ENCODE measurements around the gene CSTA. TPM values are rescaled to one million over a fixed set of nuclear protein-coding genes. Genes with fewer than 3 reads are reported as not detected.

The CSTA gene
- total and polyA plus RNA-seq, 2 of the 8 experiments (the other 6 are each of a cell fraction or from before 2014, with no cell fraction given): not detected

- Histone ChIP-seq H3K36me3 (ENCODE audit: control insufficient read depth in 2 of 4, insufficient read depth in 4 of 4, low read length in 3 of 4) (peaks cover 0 to 7% (median 0%) of the 10 kb centered on the region in 4 experiments; a peak in 3 of 8 replicates), H3K23me2 (ENCODE audit: low read depth, low read length) (peaks cover 4% of the 10 kb centered on the region), H3K9me3 (ENCODE audit: insufficient read depth in 2 of 2, low read depth in 1 of 2, low read length in 1 of 2) (no peaks in the 10 kb centered on the region), H3K23ac (ENCODE audit: insufficient read length) (no peak overlapping the region), H4K5ac (ENCODE audit: insufficient read length, low read depth, low read length) (no peak overlapping the region), H2BK12ac (ENCODE audit: low read depth, low read length) (no peak overlapping the region), H3K79me1 (ENCODE audit: low read depth, low read length) (peaks cover 2% of the 10 kb centered on the region; the same call in 1 of the 2 replicates), H2BK15ac (ENCODE audit: low read length) (no peak overlapping the region), H3K9ac (replicated peaks in 1 of 4; ENCODE audit: extremely low read depth in 1 of 4, low read depth in 3 of 4, low read length in 3 of 4) (no peak overlapping the region), H3K56ac (replicated peaks; ENCODE audit: insufficient read length, low read depth, low read length) (no peak overlapping the region), H2BK20ac (ENCODE audit: low read length) (no peak overlapping the region), H3K4me1 (replicated peaks in 1 of 4; ENCODE audit: control insufficient read depth in 3 of 4, insufficient read depth in 4 of 4, low read length in 3 of 4) (peaks cover 0 to 3% (median 0%) of the 10 kb centered on the region in 4 experiments; a peak in 1 of 7 replicates), H2AFZ (ENCODE audit: low read length) (no peak overlapping the region), H3K27me3 (replicated peaks in 1 of 4; ENCODE audit: control insufficient read depth in 3 of 4, extremely low read depth in 1 of 4, insufficient read depth in 3 of 4, low read length in 3 of 4) (no peaks in the 10 kb centered on the region), H2BK5ac (ENCODE audit: low read depth, low read length) (no peak overlapping the region), H2AK5ac (ENCODE audit: low read depth, low read length) (no peak overlapping the region), H4K8ac (ENCODE audit: extremely low read depth, insufficient read depth, low read length) (no peak overlapping the region), H3K14ac (ENCODE audit: insufficient read length) (no peak overlapping the region), H4K20me1 (replicated peaks in 1 of 2; ENCODE audit: control insufficient read depth in 1 of 2, insufficient read depth in 2 of 2, low read length in 2 of 2) (peaks cover 0 to 2% of the 10 kb centered on the region in 2 experiments), H4K91ac (replicated peaks; ENCODE audit: insufficient read length, low read length) (no peak overlapping the region), H3K4me2 (ENCODE audit: insufficient read depth in 1 of 2, low read depth in 2 of 2, low read length in 2 of 2) (no peak overlapping the region), H2BK120ac (replicated peaks; ENCODE audit: low read depth, low read length) (no peak overlapping the region), H3K18ac (ENCODE audit: extremely low read depth, low read length) (no peak overlapping the region), H3K4me3 (ENCODE audit: extremely low read depth in 1 of 4, insufficient read depth in 2 of 4, low read depth in 3 of 4, low read length in 4 of 4) (no peak overlapping the region), H3K4ac (replicated peaks; ENCODE audit: insufficient read length, low read depth, low read length) (no peak overlapping the region), H3K27ac (ENCODE audit: low read depth, low read length) (no peak overlapping the region), H3K79me2 (ENCODE audit: control insufficient read depth in 1 of 2, insufficient read depth in 2 of 2, low read length in 2 of 2) (peaks cover 0 to 35% of the 10 kb centered on the region in 2 experiments; a peak in 2 of 4 replicates)
- FAIRE-seq (no peak), DNase-seq (ENCODE audit: low read depth in 1 of 2, low spot score in 2 of 2) (no peak)
- POLR2A ChIA-PET (ENCODE audit: partially characterized antibody): no interaction called here
- CTCF ChIA-PET (ENCODE audit: partially characterized antibody): interaction anchor here (1.1 to 6.0 kb wide), 3 partner anchors 284 to 843 kb away, joined by 4 to 44 read pairs (median 6); partner anchors contain the start of gene PARP14
- TF ChIP-seq CTCF (IDR thresholded peaks at IDR 0.05; ENCODE audit: control extremely low read depth in 1 of 3, insufficient read depth in 1 of 3, low read depth in 1 of 3, low read length in 3 of 3) (no peak), RFX5 (IDR thresholded peaks at IDR 0.05; ENCODE audit: borderline replicate concordance, low read depth, low read length) (no peak), BRCA1 (IDR thresholded peaks at IDR 0.05; ENCODE audit: low read depth, low read length) (no peak), KDM5A (IDR thresholded peaks at IDR 0.05; ENCODE audit: low read length) (no peak), USF2 (IDR thresholded peaks at IDR 0.05; ENCODE audit: low read length) (no peak), TAF7 (optimal IDR thresholded peaks at IDR 0.05; ENCODE audit: borderline replicate concordance, low read depth, low read length) (no peak), NANOG (IDR thresholded peaks at IDR 0.05; ENCODE audit: insufficient read depth, low read depth, low read length, poor library complexity, severe bottlenecking) (no peak), CBX5 (IDR thresholded peaks at IDR 0.05; ENCODE audit: low read depth, low read length) (no peak), BACH1 (IDR thresholded peaks at IDR 0.05; ENCODE audit: low read length) (no peak), NRF1 (IDR thresholded peaks at IDR 0.05; ENCODE audit: low read depth, low read length) (no peak)
Measured at GRCh38 chr3:122389197-122389596, 64.1 kb downstream of the CSTA start.

Data from H1 (cell line).